ENCODE results near the gene GJB4. TPM values are rescaled to one million over a fixed set of nuclear protein-coding genes. Genes with fewer than 3 reads are reported as not detected.

GJB4 gene
- polyA plus RNA-seq, 1 donor: not detected

GRCh38 chr1:34778381-34778780 lies 18.8 kb downstream of the GJB4 start:
- DNase-seq: no peak

DNA sequence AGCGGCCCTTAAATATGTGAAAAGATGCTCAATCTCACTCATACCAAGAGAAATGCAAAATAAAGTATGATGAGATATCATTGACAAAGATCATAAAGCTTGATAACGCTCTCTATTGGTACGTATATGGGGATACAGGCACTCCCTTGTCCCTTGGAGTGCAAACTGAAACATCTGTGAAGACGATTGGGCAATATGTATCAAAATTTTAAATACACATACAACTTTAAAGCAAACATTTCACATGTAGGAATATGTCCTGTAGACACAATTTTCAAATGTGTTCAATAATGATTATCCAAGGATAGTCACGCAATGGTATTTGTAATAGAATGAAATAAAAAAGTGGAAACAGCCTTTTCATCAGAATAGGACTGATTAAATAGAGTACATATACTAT lies 19.5 kb downstream of the GJB4 start:
- no peak for DNase-seq

- no peak for DNase-seq
These were observed 20.0 kb downstream of the GJB4 start for GRCh38 chr1:34779526-34779925.

GRCh38 chr1:34779962-34780361 lies 20.4 kb downstream of the GJB4 start:
- DNase-seq: no peak

DNA sequence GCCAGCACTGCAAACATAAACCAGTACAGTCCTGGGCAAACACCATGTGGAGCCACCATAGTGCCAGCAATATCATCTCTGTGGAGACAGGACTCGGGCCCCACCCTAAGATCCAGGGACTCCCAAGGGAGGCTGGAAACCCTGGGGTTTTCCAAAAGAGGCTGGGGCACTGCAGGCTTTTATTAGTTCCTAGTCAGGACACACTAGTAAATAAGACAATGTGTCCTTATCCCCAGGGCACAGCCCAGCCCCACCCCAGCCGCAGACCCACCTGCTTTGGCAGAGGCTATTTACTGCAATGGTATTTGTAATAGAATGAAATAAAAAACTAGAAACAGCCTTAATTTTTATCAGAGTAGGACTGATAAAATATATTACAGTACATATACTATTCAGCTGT lies 21.0 kb downstream of the GJB4 start:
- no peak for DNase-seq

DNA sequence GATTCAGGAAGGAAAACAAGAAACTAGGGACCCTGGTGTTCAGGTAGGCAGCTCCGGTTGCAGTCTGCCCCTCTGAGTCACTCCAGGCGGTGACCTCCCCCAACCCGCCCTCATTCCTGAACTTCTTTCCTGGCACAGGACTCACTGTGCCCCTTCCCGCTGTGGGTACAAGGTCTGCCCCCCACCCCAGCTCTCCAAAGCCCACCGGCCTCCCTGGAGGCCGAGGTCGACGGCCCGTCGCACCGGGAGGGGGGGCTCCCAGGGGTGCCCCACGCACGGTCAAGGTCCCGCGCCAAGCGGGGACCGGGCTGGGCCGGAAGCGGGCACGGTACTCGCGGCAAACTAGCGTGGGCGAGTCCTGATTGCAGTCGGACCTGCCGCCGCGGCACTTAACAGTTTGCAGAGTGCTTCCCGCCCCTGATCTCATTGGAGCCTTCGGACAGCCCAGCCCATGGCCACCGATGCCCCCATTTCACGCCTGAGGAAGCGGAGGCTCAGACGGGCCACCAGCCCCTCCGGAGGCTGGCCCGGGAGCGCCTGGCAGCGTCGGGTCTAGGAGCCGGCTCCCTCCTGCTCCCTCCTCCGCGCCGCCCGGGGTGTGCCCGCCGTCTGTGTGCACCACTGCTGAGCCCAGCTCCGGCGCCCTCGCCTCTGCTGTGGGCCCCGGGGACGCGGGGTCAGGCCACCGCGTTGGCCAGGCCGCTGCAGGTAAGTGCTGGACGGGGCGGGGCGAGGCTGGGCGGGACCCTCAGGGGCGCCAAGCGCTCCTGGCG lies 21.7 kb downstream of the GJB4 start, which contains the start of gene GJB3:
TSS of gene GJB3 (plus strand) at position 144 of the 773 bp plus-strand sequence. CDS start 3,549 bp downstream, outside the sequence.
- DNase-seq: no peak

DNA sequence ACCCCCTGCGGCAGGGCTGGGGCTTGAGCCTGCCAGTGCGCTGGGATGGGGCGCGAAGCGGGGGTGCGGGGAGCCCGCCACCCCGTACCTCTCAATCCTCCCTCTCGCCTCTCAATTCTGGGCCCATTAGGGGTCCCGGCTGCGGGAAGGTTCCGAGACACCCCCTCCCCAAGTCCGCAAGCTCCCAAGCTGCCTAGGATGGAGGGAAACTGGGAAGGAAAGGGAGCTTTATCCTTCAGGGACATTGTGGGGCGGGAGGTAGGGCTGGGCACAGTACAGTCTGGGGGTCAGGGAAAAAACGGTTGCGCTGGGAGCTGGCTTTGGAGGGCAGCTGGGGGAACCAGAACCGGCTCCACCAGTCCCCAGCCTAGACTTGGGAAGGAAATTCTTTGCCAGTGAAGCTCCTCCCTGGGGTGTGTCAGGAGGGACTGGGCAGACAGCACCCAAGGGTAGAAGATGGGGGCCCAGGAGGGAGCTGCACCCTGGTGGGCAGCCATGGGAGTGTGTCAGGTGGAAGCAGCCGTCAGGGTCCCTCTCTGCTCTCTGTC lies 22.4 kb downstream of the GJB4 start:
- no peak for DNase-seq

DNA sequence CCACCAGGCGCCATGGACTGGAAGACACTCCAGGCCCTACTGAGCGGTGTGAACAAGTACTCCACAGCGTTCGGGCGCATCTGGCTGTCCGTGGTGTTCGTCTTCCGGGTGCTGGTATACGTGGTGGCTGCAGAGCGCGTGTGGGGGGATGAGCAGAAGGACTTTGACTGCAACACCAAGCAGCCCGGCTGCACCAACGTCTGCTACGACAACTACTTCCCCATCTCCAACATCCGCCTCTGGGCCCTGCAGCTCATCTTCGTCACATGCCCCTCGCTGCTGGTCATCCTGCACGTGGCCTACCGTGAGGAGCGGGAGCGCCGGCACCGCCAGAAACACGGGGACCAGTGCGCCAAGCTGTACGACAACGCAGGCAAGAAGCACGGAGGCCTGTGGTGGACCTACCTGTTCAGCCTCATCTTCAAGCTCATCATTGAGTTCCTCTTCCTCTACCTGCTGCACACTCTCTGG lies 25.2 kb downstream of the GJB4 start:
- no peak for DNase-seq

DNA sequence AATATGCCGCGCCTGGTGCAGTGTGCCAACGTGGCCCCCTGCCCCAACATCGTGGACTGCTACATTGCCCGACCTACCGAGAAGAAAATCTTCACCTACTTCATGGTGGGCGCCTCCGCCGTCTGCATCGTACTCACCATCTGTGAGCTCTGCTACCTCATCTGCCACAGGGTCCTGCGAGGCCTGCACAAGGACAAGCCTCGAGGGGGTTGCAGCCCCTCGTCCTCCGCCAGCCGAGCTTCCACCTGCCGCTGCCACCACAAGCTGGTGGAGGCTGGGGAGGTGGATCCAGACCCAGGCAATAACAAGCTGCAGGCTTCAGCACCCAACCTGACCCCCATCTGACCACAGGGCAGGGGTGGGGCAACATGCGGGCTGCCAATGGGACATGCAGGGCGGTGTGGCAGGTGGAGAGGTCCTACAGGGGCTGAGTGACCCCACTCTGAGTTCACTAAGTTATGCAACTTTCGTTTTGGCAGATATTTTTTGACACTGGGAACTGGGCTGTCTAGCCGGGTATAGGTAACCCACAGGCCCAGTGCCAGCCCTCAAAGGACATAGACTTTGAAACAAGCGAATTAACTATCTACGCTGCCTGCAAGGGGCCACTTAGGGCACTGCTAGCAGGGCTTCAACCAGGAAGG lies 25.8 kb downstream of the GJB4 start:
- DNase-seq: no peak

DNA sequence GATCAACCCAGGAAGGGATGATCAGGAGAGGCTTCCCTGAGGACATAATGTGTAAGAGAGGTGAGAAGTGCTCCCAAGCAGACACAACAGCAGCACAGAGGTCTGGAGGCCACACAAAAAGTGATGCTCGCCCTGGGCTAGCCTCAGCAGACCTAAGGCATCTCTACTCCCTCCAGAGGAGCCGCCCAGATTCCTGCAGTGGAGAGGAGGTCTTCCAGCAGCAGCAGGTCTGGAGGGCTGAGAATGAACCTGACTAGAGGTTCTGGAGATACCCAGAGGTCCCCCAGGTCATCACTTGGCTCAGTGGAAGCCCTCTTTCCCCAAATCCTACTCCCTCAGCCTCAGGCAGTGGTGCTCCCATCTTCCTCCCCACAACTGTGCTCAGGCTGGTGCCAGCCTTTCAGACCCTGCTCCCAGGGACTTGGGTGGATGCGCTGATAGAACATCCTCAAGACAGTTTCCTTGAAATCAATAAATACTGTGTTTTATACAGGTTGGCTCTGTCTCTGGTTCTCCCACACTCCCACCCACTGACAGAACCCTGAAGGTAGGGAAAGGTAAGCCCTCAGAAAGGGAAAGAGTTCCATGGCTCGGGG lies 26.4 kb downstream of the GJB4 start:
- no peak for DNase-seq

DNA sequence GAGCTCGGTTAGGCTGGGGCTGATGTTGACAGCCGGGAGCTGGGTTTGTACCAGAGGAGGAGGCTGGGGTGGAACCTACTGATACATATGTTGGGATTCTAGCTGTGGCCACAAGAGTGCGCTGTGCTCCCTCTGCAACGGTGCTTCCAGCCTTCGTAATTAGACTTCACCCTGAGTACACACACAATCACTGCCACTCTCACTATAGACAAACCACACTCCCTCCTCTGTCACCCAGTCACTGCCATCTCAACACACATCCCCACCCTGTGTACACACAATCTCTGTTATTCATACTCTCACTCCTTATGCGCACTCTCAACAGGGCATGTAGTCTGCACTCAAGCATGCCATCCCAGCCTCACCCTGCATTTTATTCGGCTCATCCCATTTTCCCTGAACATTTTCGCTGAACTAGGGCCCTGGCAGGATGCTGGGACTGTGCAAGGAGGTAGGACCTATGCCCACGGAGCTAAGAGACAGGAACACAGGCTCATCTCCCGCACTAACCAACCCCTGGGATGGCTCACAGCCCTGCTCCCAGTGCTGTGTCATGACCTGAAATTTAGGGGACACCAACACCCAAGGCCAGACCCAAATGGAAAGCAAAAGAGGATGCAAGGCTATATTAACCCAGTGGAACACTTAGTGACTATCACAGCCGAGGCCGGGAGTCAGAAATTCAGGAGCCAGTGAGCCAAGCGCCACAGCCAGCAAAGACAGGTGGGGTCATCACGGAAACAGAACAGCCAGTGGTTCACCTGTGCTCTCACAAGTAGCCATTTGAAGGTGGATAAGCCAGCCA lies 27.2 kb downstream of the GJB4 start:
- peak; percentile 53 for DNase-seq

GRCh38 chr1:34787461-34788420 lies 28.2 kb downstream of the GJB4 start:
- no peak for DNase-seq

DNA sequence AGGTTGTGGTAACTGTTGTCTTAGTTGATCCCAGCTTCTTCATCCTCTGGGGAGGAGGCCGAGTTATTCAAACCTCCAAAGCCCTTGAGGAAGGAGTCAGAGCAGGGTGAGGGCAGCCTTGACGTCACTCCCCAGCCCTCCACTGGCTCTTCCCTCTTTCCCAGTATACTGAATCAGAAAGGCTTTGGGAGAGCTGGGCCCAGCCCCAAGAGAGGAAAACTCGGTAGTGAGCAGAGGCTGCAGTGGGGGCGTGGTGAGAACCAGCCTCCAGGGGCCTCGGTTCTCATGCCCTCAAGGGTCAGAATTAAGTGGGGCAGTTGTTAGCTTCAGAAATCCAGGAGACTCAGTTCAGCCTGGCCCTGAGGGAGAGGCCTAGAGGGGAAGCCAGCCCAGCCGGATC lies 31.4 kb downstream of the GJB4 start:
- no peak for DNase-seq

DNA sequence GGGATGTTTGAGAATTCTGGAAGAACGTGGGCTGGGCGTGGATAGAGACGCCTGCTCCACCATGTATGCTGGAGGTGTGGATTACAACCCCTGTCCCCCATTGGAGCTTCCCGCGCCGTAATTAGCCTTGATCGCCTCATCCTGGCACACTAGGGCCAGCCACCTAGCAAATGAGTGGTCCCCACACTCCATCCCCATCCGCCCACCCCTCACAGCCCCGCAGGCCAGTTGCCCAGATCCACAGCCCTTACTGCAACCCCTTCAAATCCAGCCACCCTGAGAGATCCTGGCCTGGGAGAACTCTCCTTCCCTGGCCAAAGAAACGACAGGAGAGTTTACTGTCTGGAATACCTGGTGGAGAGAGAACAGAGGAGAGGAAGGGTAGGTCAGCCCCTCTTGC lies 32.9 kb downstream of the GJB4 start:
- DNase-seq: no peak

GRCh38 chr1:34792868-34793727 lies 33.6 kb downstream of the GJB4 start, which contains the start of gene GJA4:
TSS of gene GJA4 (plus strand) at chr1:34792999. CDS start at chr1:34794214, 1,215 bp downstream.
- DNase-seq: no peak

DNA sequence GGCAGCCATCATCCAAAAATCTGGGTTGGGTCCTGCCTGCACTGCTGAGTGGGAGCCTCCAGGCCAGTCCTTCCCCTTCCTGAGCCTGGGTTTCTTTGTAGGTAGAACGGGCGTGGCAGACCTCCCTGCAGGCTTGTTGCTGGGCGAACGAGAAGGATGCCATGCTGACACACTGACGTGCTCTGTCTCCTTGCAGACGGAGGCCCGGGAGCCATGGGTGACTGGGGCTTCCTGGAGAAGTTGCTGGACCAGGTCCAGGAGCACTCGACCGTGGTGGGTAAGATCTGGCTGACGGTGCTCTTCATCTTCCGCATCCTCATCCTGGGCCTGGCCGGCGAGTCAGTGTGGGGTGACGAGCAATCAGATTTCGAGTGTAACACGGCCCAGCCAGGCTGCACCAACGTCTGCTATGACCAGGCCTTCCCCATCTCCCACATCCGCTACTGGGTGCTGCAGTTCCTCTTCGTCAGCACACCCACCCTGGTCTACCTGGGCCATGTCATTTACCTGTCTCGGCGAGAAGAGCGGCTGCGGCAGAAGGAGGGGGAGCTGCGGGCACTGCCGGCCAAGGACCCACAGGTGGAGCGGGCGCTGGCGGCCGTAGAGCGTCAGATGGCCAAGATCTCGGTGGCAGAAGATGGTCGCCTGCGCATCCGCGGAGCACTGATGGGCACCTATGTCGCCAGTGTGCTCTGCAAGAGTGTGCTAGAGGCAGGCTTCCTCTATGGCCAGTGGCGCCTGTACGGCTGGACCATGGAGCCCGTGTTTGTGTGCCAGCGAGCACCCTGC lies 34.7 kb downstream of the GJB4 start:
- no peak for DNase-seq

DNA sequence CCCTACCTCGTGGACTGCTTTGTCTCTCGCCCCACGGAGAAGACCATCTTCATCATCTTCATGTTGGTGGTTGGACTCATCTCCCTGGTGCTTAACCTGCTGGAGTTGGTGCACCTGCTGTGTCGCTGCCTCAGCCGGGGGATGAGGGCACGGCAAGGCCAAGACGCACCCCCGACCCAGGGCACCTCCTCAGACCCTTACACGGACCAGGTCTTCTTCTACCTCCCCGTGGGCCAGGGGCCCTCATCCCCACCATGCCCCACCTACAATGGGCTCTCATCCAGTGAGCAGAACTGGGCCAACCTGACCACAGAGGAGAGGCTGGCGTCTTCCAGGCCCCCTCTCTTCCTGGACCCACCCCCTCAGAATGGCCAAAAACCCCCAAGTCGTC lies 35.2 kb downstream of the GJB4 start:
- DNase-seq: no peak

- no peak for DNase-seq
These were observed 36.4 kb downstream of the GJB4 start for GRCh38 chr1:34795916-34796315.

DNA sequence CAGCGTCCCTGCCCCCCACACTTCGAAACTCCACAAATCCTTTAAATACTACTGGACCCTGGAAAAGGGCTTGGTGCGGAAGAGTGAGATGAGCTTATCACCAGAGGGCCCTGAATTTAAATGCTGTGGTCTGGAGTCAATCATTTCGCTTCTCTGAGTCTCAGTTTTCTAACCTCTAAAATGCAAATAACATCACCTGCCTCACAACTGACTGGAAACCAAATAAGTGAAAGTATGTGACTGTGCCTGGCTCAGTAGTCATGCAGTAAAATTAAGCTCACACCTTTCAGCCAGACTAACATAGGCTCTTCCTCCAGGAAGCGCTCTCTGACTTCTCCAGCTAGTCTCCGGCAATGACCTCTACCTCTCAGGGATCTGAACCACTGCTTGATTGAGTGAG lies 37.5 kb downstream of the GJB4 start:
- no peak for DNase-seq
